Endodermal cell (in vitro differentiated cells): Measurements from ENCODE around the gene PAGR1. TPM values are rescaled to one million over a fixed set of nuclear protein-coding genes. Genes with fewer than 3 reads are reported as not detected.
"Not testable (repeated sequence)": the region's sequence is repeated elsewhere in the genome, so short reads cannot be mapped to it uniquely, and the experiment has no call there.

Experiments used
- DNase-seq: peaks from one replicate; pipeline ENCODE4 v3.0.0-alpha.2; 2017
- H3K27ac ChIP-seq: 2 replicates; pipeline ENCODE4 v1.5.1; 2013; ENCODE audit warnings: mild to moderate bottlenecking, low read depth, low read length, moderate library complexity
- H3K27me3 ChIP-seq: 2 replicates; pipeline ENCODE4 v1.6.1; 2013; ENCODE audit warnings: mild to moderate bottlenecking, low read length, moderate library complexity; ENCODE audit not compliant: insufficient read depth, control insufficient read depth, poor library complexity, severe bottlenecking
- H3K36me3 ChIP-seq: 2 replicates; pipeline ENCODE4 v1.7.0; 2013; ENCODE audit warnings: mild to moderate bottlenecking, low read length, moderate library complexity; ENCODE audit not compliant: control insufficient read depth, insufficient read depth
- H3K4me1 ChIP-seq: one replicate; pipeline ENCODE4 v1.7.0; 2013; ENCODE audit warnings: low read length; ENCODE audit not compliant: control insufficient read depth, insufficient read depth
- H3K4me3 ChIP-seq: 2 replicates; pipeline ENCODE4 v1.5.1; 2013; ENCODE audit warnings: mild to moderate bottlenecking, low read length, moderate library complexity
- H3K9ac ChIP-seq: 2 replicates; pipeline ENCODE4 v1.6.1; 2013; ENCODE audit warnings: mild to moderate bottlenecking, low read length, moderate library complexity; ENCODE audit not compliant: poor library complexity, severe bottlenecking; ENCODE audit errors: extremely low read depth
- H3K9me3 ChIP-seq: 2 replicates; pipeline ENCODE4 v1.6.1; 2013; ENCODE audit warnings: mild to moderate bottlenecking, low read length, moderate library complexity; ENCODE audit not compliant: control insufficient read depth
- H3K27ac Mint-ChIP-seq: 2 replicates; pipeline ENCODE4 v1.8.0; 2020; ENCODE audit warnings: mixed read lengths
- H3K27me3 Mint-ChIP-seq: 2 replicates; pipeline ENCODE4 v1.8.0; 2021; ENCODE audit warnings: mild to moderate bottlenecking, mixed read lengths; ENCODE audit not compliant: insufficient read depth
- H3K36me3 Mint-ChIP-seq: 2 replicates; pipeline ENCODE4 v1.8.0; 2020; ENCODE audit warnings: low read depth, mixed read lengths
- H3K4me1 Mint-ChIP-seq: 2 replicates; pipeline ENCODE4 v1.8.0; 2020; ENCODE audit warnings: mixed read lengths
- H3K4me3 Mint-ChIP-seq: 2 replicates; pipeline ENCODE4 v1.8.0; 2020; ENCODE audit warnings: mild to moderate bottlenecking, moderate library complexity, mixed read lengths
- H3K9me3 Mint-ChIP-seq: 2 replicates; pipeline ENCODE4 v1.8.0; 2020; ENCODE audit warnings: mild to moderate bottlenecking, mixed read lengths
- CTCF ChIP-seq: fragments of 200-600 bp; sonication (generic); conservative IDR thresholded peaks from 2 replicates; pipeline ENCODE4 v1.5.0; 2021; ENCODE audit warnings: antibody characterized with exemption, mild to moderate bottlenecking
- WGBS, 2 experiments: methylation state at CpG; one replicate each; pipeline versions ENCODE4 v1.1.5 to v1.1.7; 2013; ENCODE audit warnings: missing lambda C conversion rate in 2 of 2, mixed read lengths in 1 of 2; ENCODE audit not compliant: insufficient coverage in 1 of 2, insufficient read length in 1 of 2; 5-methylcytosine and 5-hydroxymethylcytosine counted together
- total RNA-seq, 2 donors: library from RNA; stranded (reverse); fragmentation: NEBNext Ultra II Directional in 1 of 2; extraction: Animal tissue kit (Norgen Biotek cat#: 25700) in 1 of 2; gene quantifications; 2 replicates in 1 of 2; 3 replicates in 1 of 2; pipeline ENCODE4 v1.2.1, GENCODE V29; 2021

Gene PAGR1
- total RNA-seq, 2 donors from 2014 or later = 43.0 to 65.7 TPM

GRCh38 chr16:29791845-29792807 lies 23.8 kb upstream of the PAGR1 start:
- WGBS, 2 experiments = 84 to 88% methylated on average over 8 to 9 of the region's 9 CpGs

GRCh38 chr16:29793153-29793552 lies 22.8 kb upstream of the PAGR1 start:
- not testable (repeated sequence) for H3K9me3 Mint-ChIP-seq, H3K4me1 ChIP-seq, H3K27me3 ChIP-seq, H3K4me3 Mint-ChIP-seq, H3K27ac Mint-ChIP-seq, H3K4me3 ChIP-seq, H3K27ac ChIP-seq, H3K27me3 Mint-ChIP-seq, H3K9ac ChIP-seq, H3K9me3 ChIP-seq, DNase-seq
- Mint-ChIP-seq H3K36me3 (peaks cover 38% of the 10 kb centered on the region), H3K4me1 (peaks cover 17% of the 10 kb centered on the region)
- WGBS, 2 experiments = 95 to 96% methylated on average over 18 of the region's 18 CpGs
- peaks cover 34% of the 10 kb centered on the region for H3K36me3 ChIP-seq

More at GRCh38 chr16:29791845-29792807, 23.8 kb upstream of the PAGR1 start:
- Histone ChIP-seq H3K9ac (no peak overlapping the region), H3K27ac (no peak overlapping the region), H3K36me3 (peaks cover 23% of the 10 kb centered on the region), H3K4me1 (no peaks in the 10 kb centered on the region), H3K27me3 (no peaks in the 10 kb centered on the region), H3K9me3 (no peaks in the 10 kb centered on the region), H3K4me3 (peak overlapping the region; percentile 97)
- Mint-ChIP-seq H3K9me3 (no peaks in the 10 kb centered on the region), H3K36me3 (peaks cover 28% of the 10 kb centered on the region), H3K4me1 (peaks cover 17% of the 10 kb centered on the region), H3K27me3 (peaks cover 3% of the 10 kb centered on the region), H3K27ac (no peak overlapping the region), H3K4me3 (peak overlapping the region; percentile 99)
- no peak for TF ChIP-seq CTCF
- no peak for DNase-seq

- WGBS, 2 experiments = 89 to 97% methylated on average over 3 of the region's 3 CpGs
- Histone ChIP-seq H3K4me1 (no peaks in the 10 kb centered on the region), H3K27me3 (no peaks in the 10 kb centered on the region), H3K27ac (no peak overlapping the region), H3K9ac (no peak overlapping the region), H3K4me3 (no peak overlapping the region), H3K9me3 (no peaks in the 10 kb centered on the region), H3K36me3 (peaks cover 45% of the 10 kb centered on the region)
- Mint-ChIP-seq H3K27me3 (no peaks in the 10 kb centered on the region), H3K36me3 (peaks cover 49% of the 10 kb centered on the region), H3K4me3 (no peak overlapping the region), H3K27ac (no peak overlapping the region), H3K4me1 (peaks cover 17% of the 10 kb centered on the region), H3K9me3 (no peaks in the 10 kb centered on the region)
- DNase-seq = no peak
- TF ChIP-seq CTCF = no peak
These were observed 21.7 kb upstream of the PAGR1 start for GRCh38 chr16:29794231-29794710.
